Measurements from ENCODE around the gene KCNIP4.
A peak's percentile ranks its signal among the peaks of the same experiment; 100 is the strongest.

Gene KCNIP4

GRCh38 chr4:21005647-21006046 is 942.9 kb downstream of the KCNIP4 start:
- Histone ChIP-seq H3K27ac (ENCODE audit: low read length) (no peak overlapping the region), H3K27me3 (ENCODE audit: control insufficient read depth, insufficient read depth, low read length) (no peaks in the 10 kb centered on the region), H3K4me1 (ENCODE audit: control insufficient read depth, insufficient read depth, low read length) (no peaks in the 10 kb centered on the region), H3K36me3 (ENCODE audit: control insufficient read depth, insufficient read depth, low read length) (no peaks in the 10 kb centered on the region), H3K9me3 (ENCODE audit: control insufficient read depth, insufficient read depth, low read length) (no peaks in the 10 kb centered on the region), H3K4me3 (ENCODE audit: low read length) (no peak overlapping the region)
- no peak for DNase-seq (ENCODE audit: low read depth, low spot score)
- whole genome bisulfite sequencing (ENCODE audit: insufficient coverage, insufficient read length), result no CpG with 5 or more reads among the region's 4 CpGs

DNA sequence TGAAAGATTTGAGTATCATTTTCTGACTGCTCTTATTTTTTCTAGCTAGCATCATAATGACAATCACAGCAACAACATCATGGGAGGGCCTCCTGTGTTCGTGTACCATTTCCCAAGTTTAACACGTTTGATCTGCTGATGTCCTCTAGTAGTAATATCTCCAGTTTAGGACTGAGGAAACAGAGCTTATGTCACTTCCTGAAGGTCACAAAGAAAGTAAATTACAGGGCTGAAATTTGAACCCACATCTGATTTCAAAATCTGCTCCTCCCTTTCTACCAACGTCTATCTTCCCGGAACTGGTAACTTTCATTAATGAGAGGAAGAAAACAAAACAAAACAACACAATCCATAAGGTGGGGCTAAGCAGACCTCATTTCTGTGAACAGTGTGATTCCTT is 945.6 kb downstream of the KCNIP4 start:
- Histone ChIP-seq H3K27me3 (ENCODE audit: control insufficient read depth, insufficient read depth, low read length) (no peaks in the 10 kb centered on the region), H3K27ac (ENCODE audit: low read length) (no peak overlapping the region), H3K4me1 (ENCODE audit: control insufficient read depth, insufficient read depth, low read length) (no peaks in the 10 kb centered on the region), H3K9me3 (ENCODE audit: control insufficient read depth, insufficient read depth, low read length) (no peaks in the 10 kb centered on the region), H3K4me3 (ENCODE audit: low read length) (no peak overlapping the region), H3K36me3 (ENCODE audit: control insufficient read depth, insufficient read depth, low read length) (no peaks in the 10 kb centered on the region)
- no peak for DNase-seq (ENCODE audit: low read depth, low spot score)
- WGBS (ENCODE audit: insufficient coverage, insufficient read length), result no CpG with 5 or more reads among the region's 4 CpGs

GRCh38 chr4:21002286-21002685 is 946.3 kb downstream of the KCNIP4 start:
- no peaks in the 10 kb centered on the region for H3K9me3 ChIP-seq (ENCODE audit: control insufficient read depth, insufficient read depth, low read length)
- no peak for DNase-seq (ENCODE audit: low read depth, low spot score)
- no peaks in the 10 kb centered on the region for H3K36me3 ChIP-seq (ENCODE audit: control insufficient read depth, insufficient read depth, low read length)
- WGBS (ENCODE audit: insufficient coverage, insufficient read length), result no CpG with 5 or more reads among the region's 5 CpGs
- no peak overlapping the region for H3K4me3 ChIP-seq (ENCODE audit: low read length)
- no peaks in the 10 kb centered on the region for H3K4me1 ChIP-seq (ENCODE audit: control insufficient read depth, insufficient read depth, low read length)
- no peaks in the 10 kb centered on the region for H3K27me3 ChIP-seq (ENCODE audit: control insufficient read depth, insufficient read depth, low read length)
- H3K27ac ChIP-seq (ENCODE audit: low read length), result no peak overlapping the region

GRCh38 chr4:21001490-21001889 is 947.1 kb downstream of the KCNIP4 start:
- H3K4me3 ChIP-seq (ENCODE audit: low read length), result no peak overlapping the region
- no peaks in the 10 kb centered on the region for H3K4me1 ChIP-seq (ENCODE audit: control insufficient read depth, insufficient read depth, low read length)
- WGBS (ENCODE audit: insufficient coverage, insufficient read length), result no CpG with 5 or more reads among the region's 4 CpGs
- no peaks in the 10 kb centered on the region for H3K27me3 ChIP-seq (ENCODE audit: control insufficient read depth, insufficient read depth, low read length)
- H3K27ac ChIP-seq (ENCODE audit: low read length), result no peak overlapping the region
- H3K9me3 ChIP-seq (ENCODE audit: control insufficient read depth, insufficient read depth, low read length), result no peaks in the 10 kb centered on the region
- no peaks in the 10 kb centered on the region for H3K36me3 ChIP-seq (ENCODE audit: control insufficient read depth, insufficient read depth, low read length)
- DNase-seq (ENCODE audit: low read depth, low spot score), result no peak

GRCh38 chr4:20997886-20998285 is 950.7 kb downstream of the KCNIP4 start:
- H3K9me3 ChIP-seq (ENCODE audit: control insufficient read depth, insufficient read depth, low read length), result no peaks in the 10 kb centered on the region
- no peak for DNase-seq (ENCODE audit: low read depth, low spot score)
- H3K27me3 ChIP-seq (ENCODE audit: control insufficient read depth, insufficient read depth, low read length), result no peaks in the 10 kb centered on the region
- no peaks in the 10 kb centered on the region for H3K36me3 ChIP-seq (ENCODE audit: control insufficient read depth, insufficient read depth, low read length)
- no peak overlapping the region for H3K27ac ChIP-seq (ENCODE audit: low read length)
- WGBS (ENCODE audit: insufficient coverage, insufficient read length), result 100% methylated on average over 1 of the region's 3 CpGs
- no peaks in the 10 kb centered on the region for H3K4me1 ChIP-seq (ENCODE audit: control insufficient read depth, insufficient read depth, low read length)
- H3K4me3 ChIP-seq (ENCODE audit: low read length), result no peak overlapping the region

DNA sequence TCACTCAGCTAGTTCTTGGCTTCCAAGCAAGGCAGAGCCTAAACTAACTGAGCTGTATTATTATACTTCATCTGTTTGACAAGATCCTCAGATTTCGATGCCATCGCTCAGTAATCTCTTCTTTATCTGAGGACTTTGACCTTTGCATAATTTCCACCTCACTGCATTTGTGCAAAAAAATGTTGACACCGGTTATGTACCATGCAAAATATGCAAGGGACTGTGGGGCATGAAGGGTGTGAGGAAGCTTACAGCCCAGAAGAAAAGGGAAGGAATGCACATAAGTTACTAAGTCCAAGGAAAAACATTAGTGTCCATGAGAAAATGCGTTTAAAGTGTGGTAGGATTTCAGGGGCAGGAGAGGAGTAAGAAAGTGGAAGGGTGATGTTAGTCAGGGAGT is 953.0 kb downstream of the KCNIP4 start:
- no CpG with 5 or more reads among the region's 4 CpGs for WGBS (ENCODE audit: insufficient coverage, insufficient read length)
- H3K27ac ChIP-seq (ENCODE audit: low read length), result no peak overlapping the region
- no peaks in the 10 kb centered on the region for H3K36me3 ChIP-seq (ENCODE audit: control insufficient read depth, insufficient read depth, low read length)
- no peaks in the 10 kb centered on the region for H3K9me3 ChIP-seq (ENCODE audit: control insufficient read depth, insufficient read depth, low read length)
- H3K27me3 ChIP-seq (ENCODE audit: control insufficient read depth, insufficient read depth, low read length), result no peaks in the 10 kb centered on the region
- no peak for DNase-seq (ENCODE audit: low read depth, low spot score)
- no peak overlapping the region for H3K4me3 ChIP-seq (ENCODE audit: low read length)
- no peaks in the 10 kb centered on the region for H3K4me1 ChIP-seq (ENCODE audit: control insufficient read depth, insufficient read depth, low read length)

GRCh38 chr4:20995015-20995414 is 953.6 kb downstream of the KCNIP4 start:
- no peaks in the 10 kb centered on the region for H3K36me3 ChIP-seq (ENCODE audit: control insufficient read depth, insufficient read depth, low read length)
- no peaks in the 10 kb centered on the region for H3K9me3 ChIP-seq (ENCODE audit: control insufficient read depth, insufficient read depth, low read length)
- H3K4me1 ChIP-seq (ENCODE audit: control insufficient read depth, insufficient read depth, low read length), result no peaks in the 10 kb centered on the region
- no peak for DNase-seq (ENCODE audit: low read depth, low spot score)
- no peak overlapping the region for H3K4me3 ChIP-seq (ENCODE audit: low read length)
- H3K27ac ChIP-seq (ENCODE audit: low read length), result no peak overlapping the region
- H3K27me3 ChIP-seq (ENCODE audit: control insufficient read depth, insufficient read depth, low read length), result no peaks in the 10 kb centered on the region
- no CpG with 5 or more reads among the region's 3 CpGs for WGBS (ENCODE audit: insufficient coverage, insufficient read length)

DNA sequence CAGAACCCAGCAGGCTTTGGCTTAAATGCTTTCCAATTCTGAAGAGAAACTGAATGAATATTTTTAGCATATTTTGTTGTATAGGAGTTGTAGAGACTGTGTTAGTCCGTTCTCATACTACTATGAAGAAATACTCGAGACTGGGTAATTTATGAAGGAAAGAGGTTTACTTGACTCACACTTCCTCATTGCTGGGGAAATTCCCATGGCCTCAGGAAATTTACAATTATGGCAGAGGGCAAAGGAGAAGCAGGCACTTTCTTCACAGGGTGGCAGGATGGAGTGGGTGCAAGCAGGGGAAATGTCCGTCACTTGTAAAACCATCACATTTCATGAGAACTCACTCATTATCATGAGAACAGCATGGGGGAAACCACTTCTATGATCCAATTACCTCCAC is 956.6 kb downstream of the KCNIP4 start:
- Histone ChIP-seq H3K36me3 (ENCODE audit: control insufficient read depth, insufficient read depth, low read length) (no peaks in the 10 kb centered on the region), H3K4me3 (ENCODE audit: low read length) (no peak overlapping the region), H3K4me1 (ENCODE audit: control insufficient read depth, insufficient read depth, low read length) (no peaks in the 10 kb centered on the region), H3K9me3 (ENCODE audit: control insufficient read depth, insufficient read depth, low read length) (no peaks in the 10 kb centered on the region), H3K27me3 (ENCODE audit: control insufficient read depth, insufficient read depth, low read length) (no peaks in the 10 kb centered on the region), H3K27ac (ENCODE audit: low read length) (no peak overlapping the region)
- no CpG with 5 or more reads among the region's 3 CpGs for WGBS (ENCODE audit: insufficient coverage, insufficient read length)
- DNase-seq (ENCODE audit: low read depth, low spot score), result no peak

GRCh38 chr4:20987191-20987590 is 961.4 kb downstream of the KCNIP4 start:
- Histone ChIP-seq H3K27ac (ENCODE audit: low read length) (no peak overlapping the region), H3K4me1 (ENCODE audit: control insufficient read depth, insufficient read depth, low read length) (peaks cover 4% of the 10 kb centered on the region; the same call in 1 of the 2 replicates)

DNA sequence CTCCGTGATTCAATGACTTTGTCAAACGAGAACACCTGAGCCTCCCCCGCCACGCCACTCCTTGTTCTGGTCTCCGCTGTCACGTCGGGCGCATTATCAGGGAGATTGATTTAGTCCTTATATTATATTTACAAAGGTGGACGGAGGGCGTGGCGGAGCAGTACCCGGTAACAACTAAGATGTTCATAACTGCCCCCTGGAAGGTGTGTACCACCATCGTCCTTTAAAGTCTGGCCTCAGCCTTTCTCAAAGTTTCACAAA is 964.1 kb downstream of the KCNIP4 start:
- Histone ChIP-seq H3K4me3 (ENCODE audit: low read length) (no peak overlapping the region; the same call in 1 of the 2 replicates), H3K4me1 (ENCODE audit: control insufficient read depth, insufficient read depth, low read length) (peaks cover 4% of the 10 kb centered on the region; the same call in 1 of the 2 replicates), H3K27ac (ENCODE audit: low read length) (no peak overlapping the region), H3K36me3 (ENCODE audit: control insufficient read depth, insufficient read depth, low read length) (no peaks in the 10 kb centered on the region), H3K9me3 (ENCODE audit: control insufficient read depth, insufficient read depth, low read length) (no peaks in the 10 kb centered on the region), H3K27me3 (ENCODE audit: control insufficient read depth, insufficient read depth, low read length) (no peaks in the 10 kb centered on the region)
- WGBS (ENCODE audit: insufficient coverage, insufficient read length), result no CpG with 5 or more reads among the region's 13 CpGs
- no peak for DNase-seq (ENCODE audit: low read depth, low spot score)

More at GRCh38 chr4:20987191-20987590, 961.4 kb downstream of the KCNIP4 start:
- H3K9me3 ChIP-seq (ENCODE audit: control insufficient read depth, insufficient read depth, low read length), result no peaks in the 10 kb centered on the region
- H3K4me3 ChIP-seq (ENCODE audit: low read length), result no peak overlapping the region
- H3K36me3 ChIP-seq (ENCODE audit: control insufficient read depth, insufficient read depth, low read length), result no peaks in the 10 kb centered on the region
- WGBS (ENCODE audit: insufficient coverage, insufficient read length), result no CpG with 5 or more reads among the region's 2 CpGs
- no peak for DNase-seq (ENCODE audit: low read depth, low spot score)
- H3K27me3 ChIP-seq (ENCODE audit: control insufficient read depth, insufficient read depth, low read length), result no peaks in the 10 kb centered on the region

GRCh38 chr4:20983763-20984575 is 964.6 kb downstream of the KCNIP4 start:
- Histone ChIP-seq H3K36me3 (ENCODE audit: control insufficient read depth, insufficient read depth, low read length) (no peaks in the 10 kb centered on the region), H3K4me1 (ENCODE audit: control insufficient read depth, insufficient read depth, low read length) (peaks cover 4% of the 10 kb centered on the region; the same call in 1 of the 2 replicates), H3K9me3 (ENCODE audit: control insufficient read depth, insufficient read depth, low read length) (no peaks in the 10 kb centered on the region), H3K4me3 (ENCODE audit: low read length) (peak overlapping the region; percentile 6; the same call in 1 of the 2 replicates), H3K27ac (ENCODE audit: low read length) (no peak overlapping the region), H3K27me3 (ENCODE audit: control insufficient read depth, insufficient read depth, low read length) (no peaks in the 10 kb centered on the region)
- no CpG with 5 or more reads among the region's 31 CpGs for WGBS (ENCODE audit: insufficient coverage, insufficient read length)
- DNase-seq (ENCODE audit: low read depth, low spot score), result no peak
